Activated naive CD8-positive, alpha-beta T cell (primary cell): ENCODE data around the gene GREB1L.
A peak's percentile ranks its signal among the peaks of the same experiment; 100 is the strongest.
"Not testable (repeated sequence)": the region's sequence is repeated elsewhere in the genome, so short reads cannot be mapped to it uniquely, and the experiment has no call there.

Experiments used
- H3K27ac Mint-ChIP-seq: one replicate; pipeline ENCODE4 v1.8.0; 2021; ENCODE audit warnings: mixed read lengths
- H3K27me3 Mint-ChIP-seq: one replicate; pipeline ENCODE4 v1.8.0; 2021; ENCODE audit warnings: mixed read lengths
- H3K36me3 Mint-ChIP-seq: one replicate; pipeline ENCODE4 v1.8.0; 2021; ENCODE audit warnings: mixed read lengths
- H3K4me1 Mint-ChIP-seq: one replicate; pipeline ENCODE4 v1.8.0; 2021; ENCODE audit warnings: low read depth, mixed read lengths
- H3K4me3 Mint-ChIP-seq: one replicate; pipeline ENCODE4 v1.8.0; 2021; ENCODE audit warnings: mild to moderate bottlenecking, mixed read lengths
- H3K9me3 Mint-ChIP-seq: one replicate; pipeline ENCODE4 v1.8.0; 2021; ENCODE audit warnings: low read depth, mixed read lengths

Gene GREB1L

DNA sequence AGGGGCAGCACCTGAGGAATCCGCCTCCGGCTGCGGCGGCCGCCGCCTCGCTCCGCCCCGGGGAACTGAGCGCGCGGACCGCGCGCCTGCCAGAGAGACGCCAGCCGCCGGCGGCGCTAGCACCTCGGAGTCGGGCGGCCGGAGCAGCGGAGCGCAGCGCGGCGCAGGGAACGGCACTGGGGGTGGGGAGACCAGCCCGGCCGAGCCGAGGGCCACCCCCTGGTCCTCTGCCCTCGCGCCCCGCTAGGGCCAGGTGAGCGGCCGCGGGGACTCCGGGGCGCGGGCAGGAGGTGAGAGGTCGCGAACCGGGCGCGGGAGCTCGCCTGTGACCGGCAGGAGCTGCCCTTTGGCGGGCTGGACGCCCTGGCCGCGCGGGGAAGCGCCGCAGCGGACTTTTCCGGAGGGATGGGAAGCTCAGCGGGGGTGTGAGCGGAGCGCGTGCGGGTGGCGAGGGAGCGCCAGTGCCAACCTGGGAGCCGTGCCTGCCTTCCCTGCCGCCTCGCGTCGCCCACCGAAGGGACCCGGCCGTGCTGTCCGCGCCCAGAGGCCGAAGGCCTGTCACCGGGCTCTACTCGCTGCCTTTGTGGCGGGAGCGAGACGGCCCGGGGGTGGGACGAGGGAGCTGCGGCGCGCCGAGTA lies at the start of gene GREB1L:
TSS of gene GREB1L (plus strand) at position 92 of the 639 bp plus-strand sequence. CDS start 141,287 bp downstream, outside the sequence.
- H3K4me1 Mint-ChIP-seq, result peaks cover 8% of the 10 kb centered on the region
- peaks cover 36% of the 10 kb centered on the region for H3K27me3 Mint-ChIP-seq
- no peaks in the 10 kb centered on the region for H3K9me3 Mint-ChIP-seq
- H3K27ac Mint-ChIP-seq, result no peak within 1 kb of the TSS
- peaks cover 2% of the 10 kb centered on the region for H3K36me3 Mint-ChIP-seq
- peak within 1 kb of the TSS; percentile 73 for H3K4me3 Mint-ChIP-seq

DNA sequence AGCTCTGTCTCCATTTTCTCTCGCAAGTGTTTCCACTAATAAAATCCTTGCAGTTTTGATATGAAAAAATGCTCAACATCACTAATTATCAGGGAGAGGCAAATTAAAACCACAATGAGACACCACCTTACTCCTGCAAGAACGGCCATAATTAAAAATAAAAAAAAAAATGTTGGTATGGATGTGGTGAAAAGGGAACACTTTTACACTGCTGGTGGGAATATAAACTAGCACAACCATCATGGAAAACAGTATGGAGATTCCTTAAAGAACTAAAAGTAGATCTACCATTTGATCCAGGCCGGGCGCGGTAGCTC lies 49.8 kb upstream of the GREB1L start:
- no peaks in the 10 kb centered on the region for H3K9me3 Mint-ChIP-seq
- H3K27ac Mint-ChIP-seq, result no peak overlapping the region
- H3K27me3 Mint-ChIP-seq, result peaks cover 17% of the 10 kb centered on the region
- no peaks in the 10 kb centered on the region for H3K4me1 Mint-ChIP-seq
- H3K36me3 Mint-ChIP-seq, result no peaks in the 10 kb centered on the region
- H3K4me3 Mint-ChIP-seq, result no peak overlapping the region

DNA sequence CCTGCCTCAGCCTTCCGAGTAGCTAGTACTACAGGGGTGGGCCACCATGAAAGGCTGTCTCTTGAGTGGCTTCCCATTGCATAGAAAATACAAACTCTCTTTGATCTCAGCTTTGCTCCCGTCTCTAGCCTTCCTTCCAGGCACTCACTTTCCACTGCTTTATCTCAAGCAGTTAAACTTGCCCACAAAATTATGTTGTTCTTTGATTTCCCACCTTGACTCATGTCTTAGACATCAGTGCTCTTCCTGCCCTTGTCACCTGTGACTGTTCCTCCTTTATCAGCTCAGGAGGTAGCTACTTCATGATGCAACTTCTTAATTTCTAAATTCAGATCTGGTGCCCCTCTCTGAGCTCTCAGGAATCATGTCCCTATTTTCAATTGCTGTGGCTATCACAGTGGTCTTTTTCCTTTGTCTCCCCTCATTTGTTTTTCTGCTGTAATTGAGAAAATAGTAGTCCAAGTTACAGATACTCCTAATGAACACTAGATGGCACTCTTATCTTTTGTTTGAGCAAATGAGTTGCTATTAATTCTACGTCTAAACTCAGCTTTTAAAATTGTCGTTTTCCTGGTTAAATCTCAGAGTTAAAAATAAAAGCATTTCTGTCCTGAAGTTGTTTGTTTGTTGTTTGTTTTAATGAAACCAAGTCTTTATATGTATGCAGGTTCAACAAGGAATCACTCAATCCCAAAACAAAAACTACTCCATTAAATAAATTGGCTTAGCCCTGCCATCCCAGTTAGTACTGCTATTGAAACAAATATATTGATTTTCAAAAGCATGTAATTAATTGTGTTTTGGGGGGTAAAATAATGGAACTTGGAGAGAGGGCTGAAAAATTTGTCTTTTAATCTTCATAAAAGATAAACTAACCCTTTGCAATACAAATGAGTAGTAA lies 46.9 kb upstream of the GREB1L start:
- H3K36me3 Mint-ChIP-seq, result no peaks in the 10 kb centered on the region
- H3K9me3 Mint-ChIP-seq, result no peaks in the 10 kb centered on the region
- H3K27me3 Mint-ChIP-seq, result peaks cover 19% of the 10 kb centered on the region
- H3K27ac Mint-ChIP-seq, result no peak overlapping the region
- no peaks in the 10 kb centered on the region for H3K4me1 Mint-ChIP-seq
- H3K4me3 Mint-ChIP-seq, result no peak overlapping the region

DNA sequence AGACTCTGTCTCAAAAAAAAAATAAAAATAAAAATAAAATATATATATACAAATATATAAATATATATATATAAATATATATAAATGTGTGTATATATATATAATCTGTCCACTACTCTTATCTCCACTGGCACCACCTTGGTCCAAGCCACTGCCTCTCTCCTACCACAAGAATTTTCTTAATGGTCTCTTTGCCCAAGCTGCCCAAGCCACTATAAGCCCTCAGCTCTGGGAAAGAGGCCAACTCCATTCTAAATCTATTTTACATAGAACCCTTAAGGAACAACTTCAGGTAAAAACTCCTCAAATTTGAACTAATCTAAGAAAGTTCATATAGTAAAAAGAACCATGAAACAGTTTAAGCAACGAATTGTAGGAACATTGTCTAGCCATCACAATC lies 45.6 kb upstream of the GREB1L start:
- Mint-ChIP-seq H3K36me3 (no peaks in the 10 kb centered on the region), H3K27ac (no peak overlapping the region), H3K4me1 (no peaks in the 10 kb centered on the region), H3K9me3 (no peaks in the 10 kb centered on the region), H3K27me3 (peaks cover 15% of the 10 kb centered on the region), H3K4me3 (no peak overlapping the region)

GRCh38 chr18:21203126-21203525 lies 38.9 kb upstream of the GREB1L start:
- Mint-ChIP-seq H3K36me3 (no peaks in the 10 kb centered on the region), H3K4me1 (no peaks in the 10 kb centered on the region), H3K9me3 (no peaks in the 10 kb centered on the region), H3K27ac (no peak overlapping the region), H3K4me3 (no peak overlapping the region), H3K27me3 (peaks cover 12% of the 10 kb centered on the region)

DNA sequence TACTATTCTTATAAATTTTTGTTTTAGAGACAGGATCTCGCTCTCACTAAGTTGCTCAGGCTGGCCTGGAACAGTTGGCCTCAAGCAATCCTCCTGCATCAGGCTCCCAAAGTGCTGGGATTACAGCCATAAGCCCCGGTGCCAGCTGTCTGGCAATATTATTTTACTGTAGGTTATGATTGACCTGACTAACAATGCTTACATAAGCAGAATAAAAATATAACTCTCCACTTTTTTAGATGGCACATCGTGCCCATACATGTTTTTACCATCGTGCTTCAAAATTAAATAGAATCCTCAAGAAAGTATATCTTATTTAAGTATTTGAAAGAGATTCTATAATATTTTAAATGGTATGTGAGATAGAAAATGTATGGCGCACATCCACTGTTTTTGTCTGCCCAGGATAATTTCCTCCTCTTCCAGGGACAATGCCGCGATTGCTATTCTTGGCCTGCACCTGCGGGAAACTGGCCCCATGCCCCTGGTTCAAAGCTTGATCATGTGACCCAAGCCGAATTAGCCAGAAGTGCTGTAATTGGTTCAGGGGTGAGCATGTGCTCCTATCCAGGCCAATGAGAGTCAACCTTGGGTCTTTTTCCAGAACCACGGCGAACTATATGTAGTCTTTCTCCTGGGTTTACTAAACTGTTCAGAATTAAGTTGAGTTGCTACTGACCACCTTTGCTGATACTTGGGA lies 38.3 kb upstream of the GREB1L start:
- Mint-ChIP-seq H3K9me3 (no peaks in the 10 kb centered on the region), H3K4me1 (no peaks in the 10 kb centered on the region), H3K27ac (no peak overlapping the region), H3K27me3 (peaks cover 10% of the 10 kb centered on the region), H3K4me3 (no peak overlapping the region), H3K36me3 (no peaks in the 10 kb centered on the region)

- no peak overlapping the region for H3K27ac Mint-ChIP-seq
- H3K9me3 Mint-ChIP-seq, result no peaks in the 10 kb centered on the region
- no peaks in the 10 kb centered on the region for H3K4me1 Mint-ChIP-seq
- no peak overlapping the region for H3K4me3 Mint-ChIP-seq
- no peaks in the 10 kb centered on the region for H3K36me3 Mint-ChIP-seq
- H3K27me3 Mint-ChIP-seq, result peaks cover 6% of the 10 kb centered on the region
Measured at GRCh38 chr18:21205695-21206094, 36.3 kb upstream of the GREB1L start.

GRCh38 chr18:21210278-21210677 lies 31.8 kb upstream of the GREB1L start:
- H3K4me1 Mint-ChIP-seq, result no peaks in the 10 kb centered on the region
- H3K4me3 Mint-ChIP-seq, result no peak overlapping the region
- no peaks in the 10 kb centered on the region for H3K36me3 Mint-ChIP-seq
- H3K27me3 Mint-ChIP-seq, result peaks cover 3% of the 10 kb centered on the region
- H3K9me3 Mint-ChIP-seq, result no peaks in the 10 kb centered on the region
- no peak overlapping the region for H3K27ac Mint-ChIP-seq

- H3K4me3 Mint-ChIP-seq, result no peak overlapping the region
- H3K36me3 Mint-ChIP-seq, result no peaks in the 10 kb centered on the region
- peaks cover 3% of the 10 kb centered on the region for H3K27me3 Mint-ChIP-seq
- H3K4me1 Mint-ChIP-seq, result no peaks in the 10 kb centered on the region
- H3K27ac Mint-ChIP-seq, result no peak overlapping the region
- H3K9me3 Mint-ChIP-seq, result no peaks in the 10 kb centered on the region
Measured at GRCh38 chr18:21210784-21211183, 31.2 kb upstream of the GREB1L start.

GRCh38 chr18:21214409-21214808 lies 27.6 kb upstream of the GREB1L start:
- H3K4me1 Mint-ChIP-seq, H3K9me3 Mint-ChIP-seq, H3K4me3 Mint-ChIP-seq, H3K27ac Mint-ChIP-seq, H3K36me3 Mint-ChIP-seq, H3K27me3 Mint-ChIP-seq: not testable (repeated sequence)

GRCh38 chr18:21215490-21215889 lies 26.5 kb upstream of the GREB1L start:
- no peaks in the 10 kb centered on the region for H3K4me1 Mint-ChIP-seq
- no peaks in the 10 kb centered on the region for H3K36me3 Mint-ChIP-seq
- H3K27ac Mint-ChIP-seq, result no peak overlapping the region
- H3K9me3 Mint-ChIP-seq, result no peaks in the 10 kb centered on the region
- H3K27me3 Mint-ChIP-seq, result peaks cover 3% of the 10 kb centered on the region
- H3K4me3 Mint-ChIP-seq, result no peak overlapping the region

DNA sequence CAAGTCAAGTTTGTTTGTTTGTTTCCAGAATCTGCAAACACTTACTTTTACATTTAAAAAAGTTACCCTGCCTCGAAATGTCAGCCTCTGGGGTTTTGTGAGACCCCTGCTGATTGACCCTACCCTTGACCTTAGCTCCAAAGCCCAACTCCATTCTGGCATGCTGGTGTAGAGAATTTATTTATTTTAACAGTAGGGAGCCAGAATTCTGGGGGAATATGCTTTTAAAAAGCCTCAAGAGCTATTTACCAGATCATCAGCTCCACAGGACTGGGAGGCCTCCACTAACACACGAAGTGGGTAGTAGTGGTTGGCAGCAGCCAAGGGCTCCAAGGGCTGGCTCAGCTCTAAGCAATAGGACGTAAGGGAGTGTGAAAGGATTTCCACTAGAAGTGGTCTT lies 23.2 kb upstream of the GREB1L start:
- Mint-ChIP-seq H3K27me3 (no peaks in the 10 kb centered on the region), H3K4me3 (no peak overlapping the region), H3K4me1 (no peaks in the 10 kb centered on the region), H3K36me3 (no peaks in the 10 kb centered on the region), H3K9me3 (no peaks in the 10 kb centered on the region), H3K27ac (no peak overlapping the region)

- H3K4me1 Mint-ChIP-seq, result no peaks in the 10 kb centered on the region
- no peak overlapping the region for H3K4me3 Mint-ChIP-seq
- no peaks in the 10 kb centered on the region for H3K9me3 Mint-ChIP-seq
- H3K27me3 Mint-ChIP-seq, result peaks cover 3% of the 10 kb centered on the region
- H3K36me3 Mint-ChIP-seq, result no peaks in the 10 kb centered on the region
- no peak overlapping the region for H3K27ac Mint-ChIP-seq
Measured at GRCh38 chr18:21230436-21230835, 11.6 kb upstream of the GREB1L start.

DNA sequence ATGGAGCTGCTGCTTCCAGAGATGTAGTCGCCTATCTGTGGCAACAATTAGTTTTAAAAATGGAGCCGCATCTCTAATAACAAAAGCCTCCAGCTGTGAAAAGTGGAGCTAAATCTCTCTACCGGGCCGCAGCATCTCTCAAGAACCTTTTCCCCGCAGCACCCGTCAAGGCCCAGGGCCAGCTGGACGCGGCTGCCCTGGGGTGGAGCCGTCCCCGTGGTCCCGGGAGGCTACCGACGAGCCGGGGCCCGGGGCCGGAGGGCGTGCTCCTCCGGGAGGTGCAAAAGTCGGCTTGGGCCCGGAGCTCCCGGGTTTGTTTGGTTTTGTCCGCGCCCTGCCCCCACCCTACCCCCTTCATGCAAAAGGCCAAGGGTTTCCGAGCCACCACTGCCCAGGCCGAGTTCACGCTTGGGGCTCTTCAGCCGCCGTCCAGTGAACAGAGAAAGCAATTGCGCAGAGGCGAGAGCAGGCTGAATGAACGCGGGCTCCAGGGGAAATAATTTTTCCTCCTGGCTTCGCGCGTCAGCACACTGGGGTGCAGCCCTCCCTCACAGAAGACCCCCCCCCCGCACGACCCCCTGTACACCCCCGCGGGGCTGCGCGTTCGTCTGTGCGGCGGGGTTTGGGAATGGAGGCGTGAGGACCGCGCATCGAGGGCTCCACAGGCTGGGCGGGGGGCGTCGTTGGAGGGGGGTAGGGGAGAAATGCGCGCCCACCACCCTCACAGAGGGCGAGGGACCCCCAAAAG lies 557 bp upstream of the GREB1L start:
- Mint-ChIP-seq H3K36me3 (peaks cover 2% of the 10 kb centered on the region), H3K27me3 (peaks cover 29% of the 10 kb centered on the region), H3K27ac (no peak overlapping the region), H3K4me3 (peak overlapping the region; percentile 56), H3K9me3 (no peaks in the 10 kb centered on the region), H3K4me1 (peaks cover 8% of the 10 kb centered on the region)
